ENCODE measurements around the gene PDZD4.

PDZD4 gene

DNA sequence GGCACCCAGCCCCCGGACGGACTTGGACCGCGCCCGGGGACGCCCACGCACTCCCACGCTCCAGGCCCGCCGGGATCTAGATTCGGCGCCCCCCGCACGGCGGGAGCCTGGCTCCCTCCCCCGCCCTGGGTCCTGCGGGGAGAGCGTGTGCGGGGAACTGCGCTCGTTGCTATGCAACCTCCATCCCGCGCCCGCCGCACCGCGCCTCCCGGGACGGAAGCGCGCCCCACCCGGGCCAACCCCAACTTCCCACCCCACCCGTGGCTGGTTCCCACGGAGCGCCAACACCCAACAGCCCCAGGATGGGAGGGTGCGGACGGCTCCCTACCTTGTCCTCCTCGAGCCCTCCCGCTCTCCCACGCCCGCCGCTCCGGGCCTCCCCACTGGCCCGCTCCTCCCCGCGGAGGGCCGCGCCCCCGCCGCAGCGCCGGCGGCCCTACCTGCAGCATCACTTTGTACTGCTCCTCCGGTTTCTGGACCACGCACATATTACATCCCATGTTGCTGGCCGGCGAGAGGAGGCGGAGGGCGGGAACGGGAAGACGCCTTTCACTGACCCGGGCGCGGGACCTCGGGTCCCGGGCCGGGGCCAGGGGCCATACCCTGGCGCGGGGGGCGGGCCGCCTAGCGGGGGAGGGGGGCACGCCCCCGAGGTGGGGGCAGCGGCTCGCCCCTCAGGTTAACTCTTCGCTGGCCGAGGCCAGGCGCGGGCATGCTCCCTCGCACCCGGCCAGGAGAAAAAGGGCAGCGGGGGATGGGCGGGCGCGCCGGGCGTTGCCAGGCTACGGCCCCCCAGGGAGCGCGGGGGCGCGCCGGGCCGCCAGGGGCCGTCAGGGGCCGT lies at the start of gene PDZD4:
Gene PDZD4, minus strand, starts transcription at position 746 of the 841 bp plus-strand sequence. Its CDS starts 246 bp downstream, at position 500.
- DNase-seq = no peak

DNA sequence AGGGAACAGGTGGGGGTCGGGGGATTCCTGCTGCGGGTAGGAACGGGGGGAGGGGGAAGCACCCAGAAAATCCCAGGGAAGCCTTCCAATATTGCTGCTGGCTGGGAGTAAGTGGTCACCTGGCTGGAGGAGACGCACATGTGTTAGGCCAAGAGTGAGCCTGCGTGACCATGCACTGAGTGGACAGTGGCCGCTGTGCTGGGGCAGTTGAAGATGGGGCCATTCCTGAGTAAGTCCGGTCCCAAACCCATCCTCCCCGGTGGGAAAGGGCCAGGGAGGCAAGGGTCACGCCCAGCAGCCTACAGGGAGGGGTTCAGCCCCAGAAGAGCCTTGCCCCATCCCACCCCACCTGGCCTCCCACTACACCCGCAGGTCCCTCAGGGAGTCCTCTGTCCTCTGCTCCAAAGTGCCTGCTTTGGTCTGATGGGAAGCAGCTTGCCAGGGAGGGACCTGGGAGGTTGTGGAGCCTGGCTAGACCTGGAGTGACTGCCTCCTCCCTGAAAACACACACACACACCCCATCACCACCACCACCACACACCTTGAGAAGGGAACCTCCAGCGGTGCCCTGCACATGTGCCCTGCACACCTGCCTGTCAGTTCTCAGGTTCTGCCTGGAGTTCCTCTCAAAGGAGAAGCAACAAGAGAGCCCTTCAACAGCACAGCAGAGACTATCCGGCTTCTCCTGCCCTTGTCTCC lies 49.5 kb upstream of the PDZD4 start:
- DNase-seq = no peak

DNA sequence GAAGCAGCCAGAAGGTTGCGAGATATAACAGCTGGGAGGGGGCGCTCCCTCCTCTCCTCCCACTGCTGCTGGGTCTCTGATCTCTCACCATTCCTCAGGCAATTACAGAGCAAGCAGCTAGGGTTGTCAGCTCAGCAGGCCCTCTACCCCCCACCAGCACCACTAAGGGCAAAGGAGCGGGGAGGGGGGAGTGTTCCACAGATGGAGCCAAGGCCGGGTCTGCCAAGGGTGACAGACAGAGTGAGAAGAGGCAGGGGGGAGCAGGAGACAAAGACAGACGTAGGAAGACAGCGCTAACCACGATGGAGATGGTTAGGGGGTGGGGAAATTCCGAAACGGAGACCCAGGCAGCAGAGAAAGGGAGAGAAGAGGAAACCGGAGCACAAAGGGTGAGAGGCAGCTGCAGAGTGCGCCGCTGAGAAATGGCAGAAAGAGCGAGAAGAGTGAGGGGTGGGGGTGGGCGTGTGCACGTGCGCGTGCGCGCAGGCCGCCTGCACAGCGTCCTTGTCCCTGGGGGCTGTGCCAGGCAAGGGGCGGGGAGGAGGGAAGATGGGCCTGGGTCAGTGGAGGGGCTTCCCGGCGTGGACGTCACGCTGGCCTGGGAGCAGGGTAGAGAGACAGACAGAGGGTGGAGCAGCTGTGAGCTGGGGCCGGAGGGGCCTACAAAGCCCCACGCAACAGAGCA lies 48.8 kb upstream of the PDZD4 start:
- DNase-seq = peak; percentile 91

DNA sequence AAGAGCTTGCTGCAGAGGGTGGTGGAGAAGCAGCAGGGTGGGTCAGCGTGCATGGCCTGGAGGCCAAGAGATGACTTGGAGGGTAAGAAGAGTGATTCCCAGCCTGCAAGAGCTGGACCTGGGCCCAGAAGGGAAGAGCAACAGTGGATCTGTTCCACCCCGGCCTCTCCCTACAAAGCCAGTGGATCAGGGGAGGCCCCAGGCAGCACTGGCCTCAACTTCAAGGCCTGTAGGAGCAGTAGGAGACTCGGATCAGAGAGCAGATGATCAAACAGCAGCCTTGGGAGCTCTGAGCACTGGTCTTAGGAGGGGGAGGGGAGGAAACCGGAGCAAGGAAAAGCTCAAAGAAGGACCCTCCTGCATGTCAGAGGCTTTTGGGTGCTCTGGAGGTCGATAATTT lies 48.0 kb upstream of the PDZD4 start:
- no peak for DNase-seq

DNA sequence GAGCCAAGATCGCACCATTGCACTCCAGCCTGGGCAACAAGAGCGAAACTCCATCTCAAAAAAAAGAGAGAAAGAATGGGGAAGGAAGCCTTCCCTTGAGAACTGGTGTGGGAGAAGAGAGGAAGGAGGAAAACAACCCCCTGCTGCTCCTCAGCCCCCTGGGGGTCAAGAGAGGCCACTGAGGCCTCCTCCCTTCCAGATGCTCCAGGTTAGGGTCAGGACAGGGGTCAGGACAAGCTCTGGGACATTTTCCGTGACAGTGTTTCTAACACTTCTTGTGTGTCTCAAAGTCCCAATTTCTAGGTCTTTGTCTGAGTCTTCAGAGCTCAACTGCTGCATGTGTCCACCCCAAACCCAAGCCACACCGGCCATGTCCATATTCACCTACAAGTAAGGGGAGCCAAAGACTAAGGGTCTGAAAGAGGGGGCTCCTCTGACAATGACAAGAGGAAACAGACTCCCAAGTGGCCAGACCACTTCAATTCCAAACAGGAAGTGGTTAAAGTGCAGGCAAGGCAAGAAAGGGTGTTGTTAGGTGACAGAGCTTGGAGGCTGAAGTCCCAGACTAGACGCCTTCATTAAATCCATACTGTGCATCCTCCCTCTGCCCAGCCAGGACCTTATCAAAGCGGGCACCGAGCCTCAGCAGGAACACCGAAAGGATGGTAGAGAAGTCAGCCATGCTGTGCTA lies 47.4 kb upstream of the PDZD4 start:
- no peak for DNase-seq

DNA sequence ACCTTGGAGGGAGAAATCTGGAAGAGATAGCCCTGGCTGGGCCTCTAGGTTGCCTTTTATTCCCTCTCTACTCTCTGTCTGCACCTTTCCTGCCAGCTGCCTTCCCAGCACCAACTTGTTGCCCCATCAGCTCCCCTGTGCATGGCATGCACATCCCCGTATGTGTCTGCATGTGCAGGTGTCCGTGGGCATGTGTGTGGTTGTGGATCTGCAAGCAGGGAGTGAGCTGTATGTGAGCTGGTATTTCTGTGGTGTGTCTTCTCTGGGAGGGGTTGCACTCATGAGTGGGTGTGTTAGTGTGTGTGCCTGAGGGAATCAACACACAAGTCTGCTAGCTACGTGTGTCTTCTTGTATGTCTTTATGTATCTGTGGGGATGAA lies 45.8 kb upstream of the PDZD4 start:
- DNase-seq = no peak

- no peak for DNase-seq
Measured at GRCh38 chrX:153875391-153876111, 45.2 kb upstream of the PDZD4 start.

DNA sequence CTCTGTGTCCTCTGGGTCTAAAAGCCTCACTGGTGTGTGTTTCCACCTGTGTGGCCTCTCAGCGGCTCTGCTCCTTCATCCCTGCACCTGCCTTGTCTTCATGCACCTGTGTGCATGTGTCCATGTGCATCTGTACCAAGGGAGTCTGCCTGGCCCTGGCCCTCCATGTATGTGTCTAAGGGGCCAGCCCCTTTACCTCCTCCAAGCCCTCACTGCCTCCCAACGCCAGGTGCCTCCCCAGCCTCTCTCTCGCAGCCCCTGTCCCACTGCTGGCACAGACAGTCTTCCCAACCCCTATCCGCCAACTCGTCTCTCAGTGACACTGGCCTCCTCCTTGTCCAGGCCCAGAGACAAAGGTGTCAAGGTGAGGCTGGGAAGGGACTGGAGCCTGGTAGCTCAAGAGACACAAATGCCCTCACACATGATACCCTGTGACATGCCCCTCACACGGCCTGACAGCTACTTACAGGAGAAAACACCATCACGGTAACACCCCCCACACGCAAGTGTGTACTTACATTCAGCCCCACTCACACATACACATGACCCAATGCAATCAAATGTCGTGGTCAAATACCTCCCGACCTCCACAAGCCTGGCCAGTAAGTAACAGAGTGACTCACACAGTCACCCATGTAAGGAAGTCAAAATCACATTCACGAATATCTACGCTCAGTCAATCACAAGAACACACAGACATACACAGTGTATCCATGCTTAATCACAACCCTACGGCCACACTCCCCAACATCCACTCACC lies 44.2 kb upstream of the PDZD4 start:
- DNase-seq = no peak

GRCh38 chrX:153874085-153874365 lies 43.7 kb upstream of the PDZD4 start:
- no peak for DNase-seq

GRCh38 chrX:153873282-153874084 lies 43.1 kb upstream of the PDZD4 start:
- no peak for DNase-seq

GRCh38 chrX:153871946-153872878 lies 41.9 kb upstream of the PDZD4 start:
- DNase-seq = no peak

DNA sequence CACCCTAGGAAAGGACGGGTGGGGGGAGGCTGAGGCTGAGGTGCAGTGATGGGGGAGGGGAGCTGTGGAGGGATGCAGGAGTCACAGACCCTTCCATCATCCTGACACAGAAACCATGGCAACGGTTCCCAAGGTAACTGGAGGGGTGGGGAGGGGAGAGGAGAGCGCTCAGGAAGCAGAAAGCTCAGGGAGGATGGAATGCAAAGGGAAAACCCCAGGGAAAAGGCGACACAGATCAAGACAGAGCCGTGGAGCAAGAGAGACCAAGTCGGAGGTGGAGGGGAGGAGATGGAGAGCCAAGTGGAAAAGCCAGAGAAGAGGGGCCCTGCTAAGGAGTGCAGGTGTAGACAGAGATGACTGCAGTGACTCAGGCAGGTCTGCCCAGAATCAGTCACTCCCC lies 41.1 kb upstream of the PDZD4 start:
- no peak for DNase-seq

DNA sequence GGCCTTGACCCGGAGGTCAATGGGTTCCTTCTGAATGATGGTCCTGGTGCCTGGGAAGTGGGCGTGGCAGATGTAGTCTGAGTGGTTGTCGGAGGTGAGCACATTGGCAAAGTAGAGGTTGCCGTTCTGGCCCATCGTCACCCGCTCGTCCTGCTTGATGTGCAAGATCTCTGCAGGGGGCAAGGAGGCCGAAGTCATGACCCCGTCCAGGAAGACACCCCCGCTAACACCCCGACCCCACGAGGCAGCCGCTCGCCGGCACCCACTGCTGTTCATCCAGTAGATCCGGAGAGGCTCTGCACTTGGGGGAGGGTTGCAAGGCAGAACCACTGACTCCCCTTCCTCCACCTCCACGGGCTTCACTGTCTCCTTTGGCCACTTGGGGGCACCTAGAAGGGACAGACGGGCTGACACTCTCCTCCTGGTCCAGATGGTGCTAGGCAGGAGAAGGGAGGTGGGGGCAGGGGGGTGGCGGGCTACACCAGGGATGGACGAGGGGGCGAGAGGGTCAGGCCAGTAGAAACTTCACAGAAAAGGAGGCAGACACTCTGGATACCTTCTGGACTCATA lies 40.5 kb upstream of the PDZD4 start:
- no peak for DNase-seq

- DNase-seq = no peak
Measured at GRCh38 chrX:153870288-153870690, 39.9 kb upstream of the PDZD4 start.

- DNase-seq = no peak
Measured at GRCh38 chrX:153869473-153870287, 39.3 kb upstream of the PDZD4 start.

DNA sequence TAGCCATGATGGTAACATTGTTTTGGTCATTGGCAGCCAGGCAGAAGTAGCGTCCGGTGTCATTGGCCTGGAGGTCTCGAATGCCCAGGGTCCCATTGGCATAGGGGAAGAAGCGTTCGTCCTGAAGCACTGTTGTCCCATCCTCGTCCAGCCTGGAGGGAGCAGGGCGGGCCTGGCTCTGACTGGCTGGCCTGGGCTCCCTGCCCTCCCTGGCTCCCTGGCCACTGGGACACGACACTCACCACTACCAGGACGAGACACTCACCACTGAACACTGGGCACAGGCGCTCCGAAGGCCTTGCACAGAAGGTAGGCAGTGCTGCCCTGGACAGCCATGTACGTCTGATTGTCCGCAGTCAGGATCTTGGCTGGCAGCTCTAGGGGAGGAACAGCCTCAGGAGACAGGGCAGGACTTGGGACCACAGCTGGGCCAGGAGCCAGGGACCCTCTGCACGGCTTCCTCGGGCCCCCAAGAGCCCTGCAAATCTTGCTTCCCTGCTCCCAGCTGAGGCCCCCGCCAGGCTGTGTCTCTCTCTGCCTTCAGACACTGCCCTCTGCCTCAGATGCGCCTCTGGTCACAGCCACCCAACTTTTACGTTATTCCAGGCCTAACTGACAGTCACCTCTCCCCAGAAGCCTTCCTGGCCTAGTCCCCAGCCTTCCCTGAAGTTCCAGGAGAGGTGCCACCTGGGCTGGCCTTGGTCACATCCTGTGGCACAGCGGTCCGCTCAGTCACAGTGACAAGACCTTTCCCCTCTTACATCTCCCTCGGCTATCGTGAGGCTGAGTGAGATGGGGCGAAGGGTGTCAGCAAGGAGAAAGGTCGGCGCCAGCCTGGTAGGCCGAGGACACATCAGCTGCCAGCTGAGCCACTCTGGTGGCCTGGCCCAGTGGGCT lies 38.5 kb upstream of the PDZD4 start:
- no peak for DNase-seq

DNA sequence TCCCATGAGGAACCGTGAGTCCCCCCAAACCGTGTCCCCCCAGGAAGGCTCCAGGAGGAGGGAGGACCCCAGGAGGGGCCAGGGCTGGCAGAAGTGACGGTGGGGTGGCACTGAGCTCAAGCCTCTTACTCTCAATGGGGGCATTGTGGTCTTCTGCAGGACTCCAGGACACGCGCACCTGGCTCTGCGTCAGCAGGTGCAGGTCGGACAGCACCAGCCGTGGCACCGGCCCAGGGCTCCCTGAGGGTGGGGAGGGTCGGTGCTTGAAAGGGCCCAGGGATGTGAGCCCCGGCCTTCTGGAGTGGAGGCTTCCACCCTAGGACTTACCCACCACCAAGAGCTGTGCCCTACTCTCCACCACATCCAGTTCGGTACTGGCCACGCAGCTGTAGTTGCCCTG lies 37.3 kb upstream of the PDZD4 start:
- DNase-seq = no peak

GRCh38 chrX:153867139-153867538 lies 36.8 kb upstream of the PDZD4 start:
- DNase-seq = no peak

Measured in NCI-H1092 treated with DMSO at 0.1 percent for 48 hours (cell line).